Motor neuron (in vitro differentiated cells): ENCODE measurements around the gene CLIC6. TPM values are rescaled to one million over a fixed set of nuclear protein-coding genes. Genes with fewer than 3 reads are reported as not detected.
A peak's percentile ranks its signal among the peaks of the same experiment; 100 is the strongest.
"Not testable (repeated sequence)": the region's sequence is repeated elsewhere in the genome, so short reads cannot be mapped to it uniquely, and the experiment has no call there.

Experiments used
- ATAC-seq, 8 experiments: fragments of 200-7000 bp; cut with Tn5 transposase; replicated peaks in 6 of 8; 2 replicates each; pipeline ENCODE4 v1.8.0; 2021; ENCODE audit warnings: mild to moderate bottlenecking in 8 of 8, moderate library complexity in 8 of 8
- H3K27ac ChIP-seq, 2 donors: fragments of 250-450 bp; sonication (Bioruptor Pico); 2 replicates each; pipeline ENCODE4 v1.9.0; 2021; ENCODE audit warnings: antibody characterized with exemption in 2 of 2, mild to moderate bottlenecking in 2 of 2, moderate library complexity in 1 of 2
- H3K4me1 ChIP-seq, 2 donors: fragments of 250-450 bp; sonication (Bioruptor Pico); replicated peaks in 1 of 2; 2 replicates each; pipeline ENCODE4 v1.6.1; 2021; ENCODE audit warnings: antibody characterized with exemption in 2 of 2, mild to moderate bottlenecking in 2 of 2, moderate library complexity in 1 of 2
- H3K4me3 ChIP-seq, 5 donors: fragments of 250-450 bp; sonication (Bioruptor Pico); 2 replicates each; pipeline ENCODE4 v1.9.0; 2021; ENCODE audit warnings: antibody characterized with exemption in 5 of 5, mild to moderate bottlenecking in 5 of 5, moderate library complexity in 4 of 5
- WGBS, 10 experiments: fragments of 450-650 bp; shearing (Covaris generic); methylation state at CpG; one replicate each; pipeline ENCODE4 v1.0.0; 2022; 5-methylcytosine and 5-hydroxymethylcytosine counted together
- in situ Hi-C, 9 experiments: fragments of 400-800 bp; cut with MboI; loops; one replicate each; pipeline ENCODE4 v1.15.0; 2021; ENCODE audit warnings: low sequenced_read_pairs in 9 of 9, low pct_unique_long_range_greater_than_20kb in 2 of 9; ENCODE audit not compliant: unreplicated experiment in 9 of 9
- total RNA-seq, 8 experiments: library from RNA; unstranded; fragments of 300-600 nt; gene quantifications; 2 replicates each; pipeline versions ENCODE4 v1.2.3 to v1.2.4, GENCODE V29; 2022

CLIC6 gene
- total RNA-seq, 8 experiments from 2014 or later, result 0.05 to 3.0 (median 0.13) TPM

GRCh38 chr21:34698270-34699015 is 29.6 kb downstream of the CLIC6 start:
- WGBS, 10 experiments, result 58 to 97% (median 79%) methylated on average over 2 to 7 of the region's 7 CpGs
- in situ Hi-C loops, result loop anchor here in 1 of 9 experiments (25.0 kb wide), 1 partner anchor 189 kb away; no protein-coding TSS in a partner anchor
- no peak overlapping the region for H3K27ac ChIP-seq
- peaks cover 0 to 2% of the 10 kb centered on the region in 2 donors for H3K4me1 ChIP-seq
- no peak overlapping the region for H3K4me3 ChIP-seq
- ATAC-seq, result no peak

DNA sequence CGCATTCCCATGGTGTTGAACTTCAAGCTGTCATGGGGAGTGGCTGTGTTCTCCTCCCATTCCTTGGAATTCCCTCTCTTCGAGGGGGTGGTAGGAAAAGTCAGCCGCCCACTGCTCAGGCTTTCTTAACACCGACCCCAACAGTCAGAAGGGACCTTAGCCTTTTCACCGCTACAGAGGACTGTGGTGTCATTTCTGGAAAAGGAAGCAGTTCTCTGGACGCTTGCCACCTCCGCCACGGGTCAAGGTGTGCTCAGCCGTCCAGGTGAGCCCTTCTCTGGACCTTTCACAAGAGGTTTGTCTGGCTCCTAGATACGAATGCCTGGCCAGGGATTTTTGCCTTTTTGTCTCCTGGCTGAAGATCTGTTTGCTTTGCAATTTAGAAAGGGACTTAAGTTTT is 31.8 kb downstream of the CLIC6 start:
- H3K27ac ChIP-seq, result no peak overlapping the region
- H3K4me1 ChIP-seq, result peaks cover 0 to 2% of the 10 kb centered on the region in 2 donors
- ATAC-seq, result no peak
- no peak overlapping the region for H3K4me3 ChIP-seq
- WGBS, 10 experiments, result 80 to 100% (median 93%) methylated on average over 1 to 6 of the region's 10 CpGs; no CpG with 5 or more reads in 5 of the 10 experiments
- in situ Hi-C loops, result no loop called here

DNA sequence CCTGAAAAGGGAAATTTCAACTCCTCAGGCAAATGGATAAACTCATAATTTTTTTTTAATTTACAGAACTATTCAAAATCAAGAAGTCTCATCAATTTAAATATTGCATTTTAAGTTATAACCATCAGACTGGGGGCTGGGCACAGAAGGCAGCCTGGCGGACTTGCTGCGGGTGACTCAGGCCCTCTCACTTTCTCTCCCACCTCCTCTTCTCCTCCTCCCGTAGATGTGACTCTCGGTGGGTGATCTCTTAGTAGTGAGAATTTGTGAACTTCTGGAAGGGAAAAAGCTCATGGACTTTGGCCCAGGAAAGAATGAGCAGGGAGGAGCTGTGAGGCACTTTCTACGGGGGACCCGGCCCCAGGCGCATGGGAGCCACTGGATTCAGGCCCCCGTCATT is 32.9 kb downstream of the CLIC6 start:
- H3K4me1 ChIP-seq, result peaks cover 0 to 2% of the 10 kb centered on the region in 2 donors
- in situ Hi-C loops, result no loop called here
- H3K27ac ChIP-seq, result no peak overlapping the region
- 5 to 96% (median 82%) methylated on average over 3 to 7 of the region's 8 CpGs; no CpG with 5 or more reads in 6 of the 10 experiments for WGBS, 10 experiments
- H3K4me3 ChIP-seq, result no peak overlapping the region
- ATAC-seq, result no peak

GRCh38 chr21:34702341-34703170 is 33.8 kb downstream of the CLIC6 start:
- Histone ChIP-seq H3K4me1 (no peaks in the 10 kb centered on the region), H3K27ac (no peak overlapping the region), H3K4me3 (no peak overlapping the region)
- in situ Hi-C loops, result no loop called here
- ATAC-seq, result peak in 3 of 8 experiments; percentile 51 to 81 (median 77)
- 18 to 100% (median 81%) methylated on average over 1 to 17 of the region's 22 CpGs for WGBS, 10 experiments

GRCh38 chr21:34703571-34703970 is 34.8 kb downstream of the CLIC6 start:
- in situ Hi-C loops, result no loop called here
- Histone ChIP-seq H3K4me3 (no peak overlapping the region), H3K4me1 (no peaks in the 10 kb centered on the region), H3K27ac (no peak overlapping the region)
- 87 to 100% (median 95%) methylated on average over 1 to 12 of the region's 12 CpGs; no CpG with 5 or more reads in 3 of the 10 experiments for WGBS, 10 experiments
- no peak for ATAC-seq

- ATAC-seq, result peak in 4 of 8 experiments; percentile 40 to 90 (median 68)
- WGBS, 10 experiments, result 0 to 100% (median 76%) methylated on average over 2 to 7 of the region's 7 CpGs
- in situ Hi-C loops, result no loop called here
- Histone ChIP-seq H3K4me1 (no peaks in the 10 kb centered on the region), H3K27ac (no peak overlapping the region), H3K4me3 (no peak overlapping the region)
Measured at GRCh38 chr21:34704119-34704518, 35.3 kb downstream of the CLIC6 start.

GRCh38 chr21:34705011-34705410 is 36.2 kb downstream of the CLIC6 start:
- H3K4me3 ChIP-seq, result no peak overlapping the region
- H3K27ac ChIP-seq, result no peak overlapping the region
- 10 to 100% (median 80%) methylated on average over 1 to 5 of the region's 9 CpGs; no CpG with 5 or more reads in 1 of the 10 experiments for WGBS, 10 experiments
- in situ Hi-C loops, result no loop called here
- ATAC-seq, result no peak
- no peaks in the 10 kb centered on the region for H3K4me1 ChIP-seq

GRCh38 chr21:34706337-34706736 is 37.5 kb downstream of the CLIC6 start:
- in situ Hi-C loops, result no loop called here
- WGBS, 10 experiments, result 91 to 100% (median 95%) methylated on average over 2 to 4 of the region's 4 CpGs; no CpG with 5 or more reads in 4 of the 10 experiments
- no peak overlapping the region for H3K4me3 ChIP-seq
- no peaks in the 10 kb centered on the region for H3K4me1 ChIP-seq
- no peak for ATAC-seq
- H3K27ac ChIP-seq, result no peak overlapping the region

- Histone ChIP-seq H3K27ac (no peak overlapping the region), H3K4me3 (no peak overlapping the region), H3K4me1 (no peaks in the 10 kb centered on the region)
- in situ Hi-C loops, result no loop called here
- WGBS, 10 experiments, result 63 to 100% (median 90%) methylated on average over 1 to 7 of the region's 8 CpGs; no CpG with 5 or more reads in 5 of the 10 experiments
- no peak for ATAC-seq
Measured at GRCh38 chr21:34707876-34708325, 39.1 kb downstream of the CLIC6 start.

- Histone ChIP-seq H3K4me1 (no peaks in the 10 kb centered on the region), H3K4me3 (no peak overlapping the region), H3K27ac (no peak overlapping the region)
- in situ Hi-C loops, result no loop called here
- WGBS, 10 experiments, result 33 to 89% (median 70%) methylated on average over 1 of the region's 1 CpG; no CpG with 5 or more reads in 2 of the 10 experiments
- no peak for ATAC-seq
Measured at GRCh38 chr21:34713621-34714020, 44.8 kb downstream of the CLIC6 start.

DNA sequence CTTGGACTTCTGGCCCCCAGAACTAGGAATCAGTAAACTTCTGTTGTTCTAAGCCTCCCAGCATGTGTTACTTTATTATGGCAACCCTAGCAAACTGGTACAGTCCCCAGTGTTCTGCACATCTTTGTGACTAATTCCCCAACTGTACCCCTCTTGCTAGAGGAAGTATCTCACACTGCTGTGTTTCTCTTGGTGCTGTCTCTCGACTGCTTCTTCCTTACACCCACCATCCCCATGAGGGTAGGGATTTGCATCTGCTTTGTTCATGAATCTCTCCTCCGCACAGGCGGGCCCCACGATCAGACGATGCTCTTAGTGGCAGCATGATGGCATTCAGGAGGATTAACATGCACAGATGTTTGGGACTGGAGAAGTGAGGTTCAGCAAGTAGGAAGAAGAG is 46.7 kb downstream of the CLIC6 start:
- Histone ChIP-seq H3K27ac (no peak overlapping the region), H3K4me3 (no peak overlapping the region), H3K4me1 (no peaks in the 10 kb centered on the region)
- in situ Hi-C loops, result no loop called here
- WGBS, 10 experiments, result 40 to 80% (median 60%) methylated on average over 1 to 5 of the region's 5 CpGs; no CpG with 5 or more reads in 5 of the 10 experiments
- ATAC-seq, result no peak

- ATAC-seq, result peak in 3 of 8 experiments; percentile 53 to 74 (median 68)
- no peak overlapping the region for H3K4me3 ChIP-seq
- in situ Hi-C loops, result no loop called here
- no peaks in the 10 kb centered on the region for H3K4me1 ChIP-seq
- no peak overlapping the region for H3K27ac ChIP-seq
- WGBS, 10 experiments, result 0 to 93% (median 71%) methylated on average over 1 to 7 of the region's 7 CpGs; no CpG with 5 or more reads in 1 of the 10 experiments
Measured at GRCh38 chr21:34715985-34716596, 47.3 kb downstream of the CLIC6 start.

DNA sequence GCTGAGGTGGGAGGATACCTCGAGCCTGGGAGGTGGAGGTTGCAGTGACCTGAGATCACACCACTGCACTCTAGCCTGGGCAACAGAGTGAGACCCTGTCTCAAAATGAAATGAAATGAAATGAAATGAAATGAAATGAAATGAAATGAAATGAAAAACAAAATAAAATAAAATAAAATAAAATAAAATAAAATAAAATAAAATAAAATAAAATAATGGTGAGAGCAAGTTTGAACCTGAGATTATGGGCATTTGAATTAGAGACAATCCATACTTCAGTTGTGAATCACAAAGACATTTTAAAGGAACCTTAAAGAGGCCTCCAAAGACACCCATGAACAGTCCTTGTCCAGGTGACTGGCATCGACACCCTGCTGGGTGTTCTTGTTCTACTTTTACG is 49.7 kb downstream of the CLIC6 start:
- not testable (repeated sequence) for ATAC-seq

More for the DNA sequence above, 49.7 kb downstream of the CLIC6 start:
- H3K4me1 ChIP-seq, H3K27ac ChIP-seq, in situ Hi-C loops, H3K4me3 ChIP-seq: not testable (repeated sequence)
- 61 to 100% (median 76%) methylated on average over 1 to 3 of the region's 3 CpGs; no CpG with 5 or more reads in 1 of the 10 experiments for WGBS, 10 experiments
